Urinary bladder (tissue), 4 donors: ENCODE results near the gene BPIFB6. TPM values are rescaled to one million over a fixed set of nuclear protein-coding genes. Genes with fewer than 3 reads are reported as not detected.

ENCODE experiments used
- DNase-seq: peaks from one replicate; pipeline ENCODE4 v3.0.0-alpha.2; 2015; ENCODE audit errors: extremely low spot score
- H3K27ac ChIP-seq: one replicate; pipeline ENCODE4 v1.5.1; 2013; ENCODE audit warnings: low read depth, mild to moderate bottlenecking, moderate library complexity
- H3K36me3 ChIP-seq: one replicate; pipeline ENCODE4 v1.6.1; 2013; ENCODE audit warnings: mild to moderate bottlenecking, moderate library complexity; ENCODE audit not compliant: insufficient read depth
- H3K4me1 ChIP-seq: one replicate; pipeline ENCODE4 v1.6.1; 2013; ENCODE audit warnings: mild to moderate bottlenecking, moderate library complexity; ENCODE audit not compliant: insufficient read depth
- H3K4me3 ChIP-seq: one replicate; pipeline ENCODE4 v1.5.1; 2013; ENCODE audit warnings: low read depth, low read length
- WGBS: extraction: QIAGEN DNeasy Blood & Tissue Kit; methylation state at CpG from one replicate; pipeline ENCODE4 v1.1.7; 2013; 5-methylcytosine and 5-hydroxymethylcytosine counted together
- polyA plus RNA-seq: library from polyadenylated mRNA; stranded (reverse); fragments of 200-250 nt; gene quantifications from one replicate; pipeline ENCODE4 v1.2.3, GENCODE V29; 2013
- total RNA-seq: library from RNA; depleted of rRNA; stranded (reverse); fragments of >200 nt; gene quantifications from one replicate; pipeline ENCODE4 v1.2.3, GENCODE V29; 2014
- donor health status: healthy with polysubstance abuse.
- donor health status: healthy.

The BPIFB6 gene
- total and polyA plus RNA-seq, 2 donors: not detected

- 73% methylated on average over 7 of the region's 7 CpGs for WGBS
- Histone ChIP-seq H3K36me3 (no peaks in the 10 kb centered on the region), H3K27ac (no peak overlapping the region), H3K4me3 (no peak overlapping the region), H3K4me1 (no peaks in the 10 kb centered on the region)
- DNase-seq: no peak
Observed at GRCh38 chr20:33016581-33017109, 14.8 kb upstream of the BPIFB6 start.

- DNase-seq: no peak
- Histone ChIP-seq H3K4me1 (no peaks in the 10 kb centered on the region), H3K27ac (no peak overlapping the region), H3K36me3 (no peaks in the 10 kb centered on the region), H3K4me3 (no peak overlapping the region)
- WGBS: 84% methylated on average over 7 of the region's 7 CpGs
Observed at GRCh38 chr20:33017542-33017941, 13.9 kb upstream of the BPIFB6 start.

- H3K4me3 ChIP-seq: no peak overlapping the region
- 77% methylated on average over 14 of the region's 14 CpGs for WGBS
- H3K4me1 ChIP-seq: no peaks in the 10 kb centered on the region
- DNase-seq: no peak
- H3K36me3 ChIP-seq: no peaks in the 10 kb centered on the region
- no peak overlapping the region for H3K27ac ChIP-seq
Observed at GRCh38 chr20:33018169-33018931, 13.1 kb upstream of the BPIFB6 start.

DNA sequence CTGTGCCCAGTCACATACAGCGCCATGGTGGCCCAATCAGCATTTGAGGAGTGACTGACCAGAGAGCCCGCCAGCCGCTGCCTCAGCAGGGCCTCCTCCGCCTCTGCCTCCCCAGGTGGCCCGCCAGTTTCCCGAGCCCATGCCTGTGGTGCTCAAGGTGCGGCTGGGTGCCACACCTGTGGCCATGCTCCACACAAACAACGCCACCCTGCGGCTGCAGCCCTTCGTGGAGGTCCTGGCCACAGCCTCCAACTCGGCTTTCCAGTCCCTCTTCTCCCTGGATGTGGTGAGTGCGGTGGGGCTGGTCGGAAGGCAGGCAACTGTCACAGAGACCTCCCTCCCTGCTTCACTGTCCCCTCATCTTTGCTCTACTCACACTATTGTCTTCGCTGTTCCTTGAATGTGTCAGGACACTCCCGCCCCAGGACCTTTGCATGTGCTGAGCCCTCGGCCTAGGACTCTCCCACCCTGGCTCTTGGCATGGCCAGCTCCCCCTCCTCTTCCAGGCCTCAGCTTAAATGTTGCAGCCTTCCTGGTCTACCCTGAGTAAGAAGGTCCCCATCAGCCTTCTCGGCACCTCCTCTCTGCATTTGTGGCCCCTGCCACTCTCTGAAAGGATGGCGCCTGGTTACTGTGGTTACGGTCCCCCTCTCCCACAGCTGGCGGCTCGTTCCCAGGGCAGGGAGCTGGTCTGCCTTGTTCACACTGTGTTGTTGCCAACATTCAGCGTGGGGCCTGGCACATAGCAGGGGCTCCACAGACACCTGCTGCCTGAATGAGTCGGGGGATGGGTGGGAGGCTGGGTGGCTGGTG is 11.8 kb upstream of the BPIFB6 start:
- WGBS: 88% methylated on average over 23 of the region's 23 CpGs
- H3K4me1 ChIP-seq: no peaks in the 10 kb centered on the region
- no peak for DNase-seq
- no peaks in the 10 kb centered on the region for H3K36me3 ChIP-seq
- H3K4me3 ChIP-seq: no peak overlapping the region
- H3K27ac ChIP-seq: no peak overlapping the region

DNA sequence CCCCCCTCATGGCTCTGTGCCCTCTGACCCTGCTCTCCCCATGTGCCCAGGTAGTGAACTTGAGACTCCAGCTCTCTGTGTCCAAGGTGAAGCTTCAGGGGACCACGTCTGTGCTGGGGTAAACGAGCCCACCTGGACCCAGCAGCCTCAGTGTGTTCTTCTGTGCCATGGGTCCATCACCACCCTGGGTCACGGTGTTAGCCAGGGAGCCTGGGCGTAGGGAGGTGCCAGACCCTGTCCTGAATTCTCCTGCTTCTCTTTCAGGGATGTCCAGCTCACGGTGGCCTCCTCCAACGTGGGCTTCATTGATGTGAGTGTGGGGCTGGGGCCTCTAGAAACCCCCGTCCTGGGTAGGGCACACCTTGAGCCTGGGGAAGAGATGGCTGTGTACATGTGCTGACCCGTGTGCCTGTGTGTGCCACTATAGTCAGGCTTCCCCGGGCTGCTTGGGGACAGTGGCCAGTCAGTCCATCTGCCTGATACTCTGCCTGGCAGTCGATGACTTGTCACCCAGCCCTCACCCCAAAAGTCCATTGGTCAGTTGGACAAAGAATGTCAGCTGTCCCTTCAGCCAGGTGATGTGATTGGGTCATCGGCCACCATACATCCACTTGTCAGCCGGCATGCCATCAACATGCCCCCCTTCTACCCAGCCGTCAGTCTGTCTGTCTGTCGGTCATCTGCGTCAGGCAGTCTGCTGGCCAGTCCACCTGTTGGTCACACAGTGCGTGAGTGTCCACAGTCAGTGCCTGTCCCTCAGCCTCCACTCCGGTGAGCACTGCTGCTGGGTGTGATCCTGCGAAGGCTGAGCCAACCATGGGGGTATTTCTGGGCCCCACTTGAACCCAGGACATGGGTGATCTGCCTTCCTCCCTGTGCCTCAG is 10.9 kb upstream of the BPIFB6 start:
- DNase-seq: no peak
- H3K36me3 ChIP-seq: no peaks in the 10 kb centered on the region
- WGBS: 88% methylated on average over 18 of the region's 18 CpGs
- no peak overlapping the region for H3K4me3 ChIP-seq
- H3K27ac ChIP-seq: no peak overlapping the region
- H3K4me1 ChIP-seq: no peaks in the 10 kb centered on the region

DNA sequence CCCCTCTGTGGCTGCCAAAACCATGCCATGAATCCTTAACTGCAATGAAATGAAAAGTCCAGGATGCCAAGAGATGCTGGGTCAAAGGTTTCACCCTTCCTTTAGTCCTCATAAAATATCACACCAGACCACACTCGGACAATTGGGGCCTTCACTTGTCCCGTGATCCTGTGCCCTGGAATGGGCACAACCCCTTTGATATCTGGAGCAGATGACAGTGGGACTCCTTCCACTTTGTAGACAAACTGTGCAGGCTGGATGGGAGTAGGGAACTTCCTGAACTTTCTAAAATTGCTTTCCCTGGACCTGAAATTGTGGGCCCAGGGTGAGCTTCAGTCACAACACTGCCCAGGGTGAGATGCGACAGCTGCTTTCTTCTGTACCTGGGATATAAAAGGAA is 9.6 kb upstream of the BPIFB6 start:
- DNase-seq: no peak
- Histone ChIP-seq H3K36me3 (no peaks in the 10 kb centered on the region), H3K27ac (no peak overlapping the region), H3K4me1 (no peaks in the 10 kb centered on the region), H3K4me3 (no peak overlapping the region)
- WGBS: 64% methylated on average over 3 of the region's 3 CpGs

DNA sequence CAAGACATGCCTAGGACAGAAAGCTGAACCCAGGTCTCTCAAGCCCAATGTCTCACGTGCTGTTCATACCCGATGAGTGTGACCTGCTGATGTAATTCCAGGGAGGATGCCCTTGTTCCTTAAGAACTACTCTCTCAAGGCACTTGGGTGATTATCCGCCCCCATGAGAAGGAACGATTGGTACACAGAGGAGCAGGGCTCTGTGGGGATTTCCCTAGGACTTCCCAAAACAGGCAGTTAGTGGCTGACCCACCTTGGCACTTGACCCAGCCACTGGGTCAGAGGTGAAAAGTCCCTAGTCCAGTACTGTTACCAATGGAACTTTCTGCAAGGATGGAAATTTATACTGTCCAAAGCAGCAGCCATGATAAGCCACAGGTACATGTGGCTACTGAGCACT is 9.2 kb upstream of the BPIFB6 start:
- Histone ChIP-seq H3K4me1 (no peaks in the 10 kb centered on the region), H3K4me3 (no peak overlapping the region), H3K36me3 (no peaks in the 10 kb centered on the region), H3K27ac (no peak overlapping the region)
- WGBS: 69% methylated on average over 4 of the region's 4 CpGs
- DNase-seq: no peak

DNA sequence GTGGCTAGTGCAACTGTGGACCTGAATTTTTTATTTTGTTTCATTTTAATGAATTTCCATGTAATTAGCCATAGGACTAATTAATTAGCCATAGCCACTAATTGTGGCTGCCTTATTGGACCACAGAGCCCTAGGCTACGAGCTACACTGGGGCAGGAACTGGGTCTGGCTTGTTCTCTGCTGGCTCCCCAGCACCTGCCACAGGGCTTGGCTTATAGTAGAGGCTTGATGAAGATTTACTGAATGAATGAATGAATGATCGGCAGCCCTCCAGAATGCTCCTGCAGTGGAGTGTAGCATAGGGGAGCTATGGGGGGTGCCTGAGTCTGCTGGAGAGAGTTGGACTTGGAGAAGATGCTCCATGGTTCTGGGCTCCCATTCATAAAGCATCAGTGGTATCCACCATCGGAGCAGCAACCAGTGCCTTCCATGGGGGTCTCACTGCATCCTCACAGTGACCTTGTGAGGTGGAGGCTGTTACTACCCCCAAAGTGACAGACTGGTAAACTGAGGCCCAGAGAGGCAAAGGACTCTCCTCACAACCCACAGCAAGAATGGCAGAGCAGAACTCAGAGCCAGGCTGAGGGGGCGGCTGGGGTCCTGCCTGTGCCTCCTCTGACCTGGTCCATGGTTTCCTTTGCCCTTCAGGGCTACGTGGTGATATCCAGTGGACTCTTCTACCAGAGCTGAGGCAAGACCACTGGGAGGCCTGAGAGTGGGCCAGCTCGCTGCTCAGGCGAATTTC is 8.6 kb upstream of the BPIFB6 start:
- WGBS: 89% methylated on average over 7 of the region's 7 CpGs
- Histone ChIP-seq H3K36me3 (no peaks in the 10 kb centered on the region), H3K27ac (no peak overlapping the region), H3K4me3 (no peak overlapping the region), H3K4me1 (no peaks in the 10 kb centered on the region)
- DNase-seq: no peak

DNA sequence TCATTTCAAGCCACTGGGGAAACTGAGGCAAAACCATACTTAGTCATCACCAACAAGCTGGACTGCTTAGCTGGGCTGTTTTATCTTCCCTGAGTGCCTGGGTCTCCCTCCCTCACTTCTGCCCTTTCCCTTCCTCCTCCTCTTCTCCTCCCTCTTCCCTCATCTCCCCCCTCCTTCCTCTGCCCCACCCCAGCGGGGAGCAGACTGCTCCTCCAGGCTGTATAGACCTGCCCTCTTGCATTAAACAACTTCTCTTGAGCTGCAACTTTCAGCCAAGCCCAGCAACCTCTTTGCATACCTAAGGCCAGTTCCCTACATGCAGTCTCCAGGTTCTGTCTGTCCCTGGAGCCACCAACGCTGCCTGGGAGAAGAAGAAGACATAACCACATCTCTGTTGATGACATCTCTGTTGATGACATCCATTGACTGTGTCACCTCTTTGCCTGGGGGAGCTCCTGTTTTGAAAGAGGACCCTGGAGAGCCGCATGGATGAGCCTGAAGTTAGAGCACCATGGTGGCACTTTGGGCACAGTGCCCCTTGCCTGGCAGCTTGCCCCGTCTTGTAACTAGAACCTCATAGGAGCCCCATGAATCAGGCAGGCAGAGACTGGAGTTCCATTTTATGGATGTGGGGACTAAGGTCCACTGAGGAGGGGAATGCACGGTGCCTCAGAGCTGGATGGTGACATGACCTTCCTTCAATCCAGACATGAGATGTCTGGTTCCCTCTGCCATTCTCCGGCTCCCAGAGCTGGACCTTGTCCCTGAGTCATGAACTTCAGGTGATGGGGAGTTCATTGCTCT is 7.8 kb upstream of the BPIFB6 start:
- no peak for DNase-seq
- Histone ChIP-seq H3K4me3 (no peak overlapping the region), H3K27ac (no peak overlapping the region), H3K36me3 (no peaks in the 10 kb centered on the region), H3K4me1 (no peaks in the 10 kb centered on the region)
- 66% methylated on average over 6 of the region's 6 CpGs for WGBS

DNA sequence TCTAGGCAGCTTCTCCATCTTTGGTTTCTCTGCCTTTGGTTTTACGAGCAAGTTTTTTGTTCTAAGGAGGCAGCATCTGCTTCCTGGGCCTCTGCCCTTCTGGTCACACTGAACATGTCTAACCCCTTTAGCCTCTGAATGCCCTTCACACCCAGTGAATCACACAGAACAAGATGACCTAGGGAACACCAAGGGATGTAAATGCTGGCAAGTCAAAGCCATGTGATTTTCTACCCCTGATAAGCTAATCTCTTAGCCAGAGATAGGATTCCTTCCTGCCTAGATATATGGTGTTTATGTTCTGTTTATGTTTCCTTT is 7.2 kb upstream of the BPIFB6 start:
- Histone ChIP-seq H3K4me1 (no peaks in the 10 kb centered on the region), H3K36me3 (no peaks in the 10 kb centered on the region), H3K4me3 (no peak overlapping the region), H3K27ac (no peak overlapping the region)
- DNase-seq: no peak
- 33% methylated on average over 1 of the region's 1 CpG for WGBS

GRCh38 chr20:33024609-33025317 is 6.7 kb upstream of the BPIFB6 start:
- Histone ChIP-seq H3K36me3 (no peaks in the 10 kb centered on the region), H3K27ac (no peak overlapping the region), H3K4me1 (no peaks in the 10 kb centered on the region), H3K4me3 (no peak overlapping the region)
- DNase-seq: no peak
- WGBS: 62% methylated on average over 5 of the region's 5 CpGs

DNA sequence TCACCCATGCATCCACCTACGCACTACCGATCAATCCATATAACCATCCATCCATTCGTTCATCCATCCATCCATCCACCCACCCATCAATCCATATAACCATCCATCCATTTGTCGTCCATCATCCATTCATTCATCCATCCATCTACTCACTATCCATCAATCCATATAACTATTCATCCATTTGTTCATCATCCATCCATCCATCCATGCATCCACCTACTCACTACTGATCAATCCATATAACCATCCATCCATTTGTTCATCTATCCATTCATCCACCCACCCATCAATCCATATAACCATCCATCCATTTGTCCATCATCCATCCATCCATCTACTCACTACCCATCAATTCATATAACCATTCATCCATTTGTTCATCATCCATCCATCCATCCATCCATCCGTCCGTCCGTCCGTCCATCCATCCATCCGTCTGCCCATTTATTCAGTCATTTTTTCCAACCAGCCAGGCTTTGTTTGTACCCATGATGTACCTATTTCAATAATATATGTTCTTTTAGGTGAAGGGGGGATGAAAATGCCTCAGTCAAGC is 6.1 kb upstream of the BPIFB6 start:
- H3K36me3 ChIP-seq: no peaks in the 10 kb centered on the region
- H3K4me3 ChIP-seq: no peak overlapping the region
- no peak for DNase-seq
- WGBS: 57% methylated on average over 9 of the region's 9 CpGs
- H3K27ac ChIP-seq: no peak overlapping the region
- H3K4me1 ChIP-seq: no peaks in the 10 kb centered on the region
